Measurements from ENCODE around the gene GID4. TPM values are rescaled to one million over a fixed set of nuclear protein-coding genes. Genes with fewer than 3 reads are reported as not detected.

Gene GID4
- total and polyA plus RNA-seq, 9 of the 15 experiments (the other 6 are each of a cell fraction or from before 2014, with no cell fraction given): 1.2 to 6.4 (median 3.7) TPM

DNA sequence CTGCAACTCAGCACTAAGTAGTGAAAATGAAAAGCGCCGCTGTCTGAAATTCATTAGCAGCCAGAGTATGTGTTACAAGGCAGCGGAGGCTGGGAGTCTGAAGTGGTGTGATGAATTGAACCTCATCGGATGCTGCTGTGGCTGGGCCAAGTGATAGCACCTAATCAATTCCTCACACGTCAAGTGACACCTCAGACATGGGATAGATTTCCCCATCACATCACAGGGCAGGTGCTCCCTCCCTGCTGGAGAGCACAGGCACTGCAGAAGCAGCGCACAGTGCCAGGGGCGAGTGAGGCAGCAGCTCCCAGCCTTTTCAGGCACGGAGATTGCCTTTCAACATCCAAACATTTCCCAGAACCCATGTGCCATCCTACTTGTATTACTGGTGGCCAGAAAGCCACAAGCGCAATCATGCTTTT lies 34.3 kb upstream of the GID4 start:
- Histone ChIP-seq H3K4me2 (ENCODE audit: insufficient read depth, low read length) (no peak overlapping the region), H4K20me1 (replicated peaks; ENCODE audit: control insufficient read depth, insufficient read depth, low read length) (no peaks in the 10 kb centered on the region), H3K27me3 (ENCODE audit: control insufficient read depth in 2 of 2, insufficient read depth in 2 of 2, low read length in 2 of 2) (no peaks in the 10 kb centered on the region), H3K9ac (ENCODE audit: insufficient read depth in 1 of 2, low read depth in 2 of 2, low read length in 2 of 2) (no peak overlapping the region; a peak in 1 of 4 replicates), H3K4me1 (replicated peaks in 1 of 2; ENCODE audit: control insufficient read depth in 2 of 2, insufficient read depth in 2 of 2, low read length in 2 of 2) (peaks cover 0 to 8% of the 10 kb centered on the region in 2 experiments; a peak in 3 of 5 replicates), H3K9me3 (replicated peaks; ENCODE audit: control insufficient read depth, insufficient read depth, low read depth, low read length) (no peaks in the 10 kb centered on the region), H3K27ac (ENCODE audit: extremely low read depth, low read depth, low read length) (no peak overlapping the region), H3K9me1 (ENCODE audit: control insufficient read depth, insufficient read depth, low read length) (no peaks in the 10 kb centered on the region), H3K36me3 (ENCODE audit: control insufficient read depth, insufficient read depth, low read length) (no peaks in the 10 kb centered on the region; the same call in 2 of the 3 replicates), H2AFZ (ENCODE audit: low read depth, low read length) (no peak overlapping the region), H3K79me2 (ENCODE audit: control insufficient read depth, insufficient read depth, low read length) (no peaks in the 10 kb centered on the region), H3K4me3 (no peak overlapping the region)
- DNase-seq (ENCODE audit: extremely low read depth in 1 of 4, low spot score in 3 of 4) (peak in 1 of 4 experiments; percentile 15), ATAC-seq (peak; percentile 54; the same call in 1 of the 3 replicates), FAIRE-seq (no peak)
- BruUV-seq (replicated peaks): no TSS peak
- ChIA-PET CTCF (ENCODE audit: low intra/inter-chr PET ratio) (no interaction called here), POLR2A (no interaction called here)
- no peak for TF ChIP-seq PHB2 (IDR thresholded peaks at IDR 0.05; ENCODE audit: low read depth)
- TF ChIP-seq, protein P1, sequence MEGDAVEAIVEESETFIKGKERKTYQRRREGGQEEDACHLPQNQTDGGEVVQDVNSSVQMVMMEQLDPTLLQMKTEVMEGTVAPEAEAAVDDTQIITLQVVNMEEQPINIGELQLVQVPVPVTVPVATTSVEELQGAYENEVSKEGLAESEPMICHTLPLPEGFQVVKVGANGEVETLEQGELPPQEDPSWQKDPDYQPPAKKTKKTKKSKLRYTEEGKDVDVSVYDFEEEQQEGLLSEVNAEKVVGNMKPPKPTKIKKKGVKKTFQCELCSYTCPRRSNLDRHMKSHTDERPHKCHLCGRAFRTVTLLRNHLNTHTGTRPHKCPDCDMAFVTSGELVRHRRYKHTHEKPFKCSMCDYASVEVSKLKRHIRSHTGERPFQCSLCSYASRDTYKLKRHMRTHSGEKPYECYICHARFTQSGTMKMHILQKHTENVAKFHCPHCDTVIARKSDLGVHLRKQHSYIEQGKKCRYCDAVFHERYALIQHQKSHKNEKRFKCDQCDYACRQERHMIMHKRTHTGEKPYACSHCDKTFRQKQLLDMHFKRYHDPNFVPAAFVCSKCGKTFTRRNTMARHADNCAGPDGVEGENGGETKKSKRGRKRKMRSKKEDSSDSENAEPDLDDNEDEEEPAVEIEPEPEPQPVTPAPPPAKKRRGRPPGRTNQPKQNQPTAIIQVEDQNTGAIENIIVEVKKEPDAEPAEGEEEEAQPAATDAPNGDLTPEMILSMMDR (IDR thresholded peaks at IDR 0.05 in 2 of 3, conservative IDR thresholded peaks at IDR 0.05 in 1 of 3; ENCODE audit: insufficient read depth in 2 of 3, low read depth in 1 of 3, low read length in 3 of 3): peak in 1 of 3 experiments; percentile 34; a peak in 1 of 6 replicates
- 56% methylated on average over 9 of the region's 9 CpGs for WGBS (ENCODE audit: insufficient coverage, low coverage, missing lambda C conversion rate)
- intact Hi-C loops (cut with micrococcal nuclease) (no loop called here), in situ Hi-C loops (cut with MboI) (no loop called here)

DNA sequence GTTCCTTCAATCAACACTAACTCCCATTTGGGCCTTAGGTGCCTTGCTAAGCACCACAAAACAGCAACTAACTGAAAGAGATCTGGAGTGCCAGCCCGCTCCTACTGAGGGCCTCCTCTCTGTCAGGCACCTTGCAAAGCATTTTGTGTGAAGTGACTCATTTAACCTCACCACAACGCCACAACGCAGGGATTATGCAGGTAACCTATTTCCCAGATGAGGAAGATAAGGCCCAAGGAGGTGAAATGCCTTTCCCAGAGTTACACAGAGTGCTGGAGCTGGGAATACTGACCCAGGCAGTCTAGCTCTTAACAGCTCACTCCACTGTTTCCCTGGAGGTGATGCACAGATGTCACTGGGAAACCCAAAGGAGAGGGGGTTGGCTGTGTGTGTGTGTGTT lies 33.7 kb upstream of the GID4 start:
- in situ Hi-C loops (cut with MboI): no loop called here
- no peak for FAIRE-seq
- CTCF ChIA-PET (ENCODE audit: low intra/inter-chr PET ratio): no interaction called here
- no TSS peak for BruUV-seq (replicated peaks)
- intact Hi-C loops (cut with micrococcal nuclease): no loop called here
- Histone ChIP-seq H3K9me3 (replicated peaks; ENCODE audit: control insufficient read depth, insufficient read depth, low read depth, low read length) (no peaks in the 10 kb centered on the region), H3K27me3 (ENCODE audit: control insufficient read depth in 2 of 2, insufficient read depth in 2 of 2, low read length in 2 of 2) (no peaks in the 10 kb centered on the region), H3K36me3 (ENCODE audit: control insufficient read depth, insufficient read depth, low read length) (no peaks in the 10 kb centered on the region; the same call in 2 of the 3 replicates), H3K4me1 (replicated peaks in 1 of 2; ENCODE audit: control insufficient read depth in 2 of 2, insufficient read depth in 2 of 2, low read length in 2 of 2) (peaks cover 0 to 10% of the 10 kb centered on the region in 2 experiments; a peak in 2 of 5 replicates), H3K79me2 (ENCODE audit: control insufficient read depth, insufficient read depth, low read length) (no peaks in the 10 kb centered on the region), H3K9ac (ENCODE audit: insufficient read depth in 1 of 2, low read depth in 2 of 2, low read length in 2 of 2) (no peak overlapping the region), H4K20me1 (replicated peaks; ENCODE audit: control insufficient read depth, insufficient read depth, low read length) (no peaks in the 10 kb centered on the region), H3K4me2 (ENCODE audit: insufficient read depth, low read length) (no peak overlapping the region), H3K27ac (ENCODE audit: extremely low read depth, low read depth, low read length) (no peak overlapping the region), H3K4me3 (no peak overlapping the region), H2AFZ (ENCODE audit: low read depth, low read length) (no peak overlapping the region), H3K9me1 (ENCODE audit: control insufficient read depth, insufficient read depth, low read length) (no peaks in the 10 kb centered on the region)
- TF ChIP-seq IRF2 (CRISPR knock-in tag; IDR thresholded peaks at IDR 0.05): no peak
- no peak for TF ChIP-seq BMI1 (IDR thresholded peaks at IDR 0.05; ENCODE audit: low read length)
- TF ChIP-seq, protein P2, sequence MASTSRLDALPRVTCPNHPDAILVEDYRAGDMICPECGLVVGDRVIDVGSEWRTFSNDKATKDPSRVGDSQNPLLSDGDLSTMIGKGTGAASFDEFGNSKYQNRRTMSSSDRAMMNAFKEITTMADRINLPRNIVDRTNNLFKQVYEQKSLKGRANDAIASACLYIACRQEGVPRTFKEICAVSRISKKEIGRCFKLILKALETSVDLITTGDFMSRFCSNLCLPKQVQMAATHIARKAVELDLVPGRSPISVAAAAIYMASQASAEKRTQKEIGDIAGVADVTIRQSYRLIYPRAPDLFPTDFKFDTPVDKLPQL (IDR thresholded peaks at IDR 0.05; ENCODE audit: extremely low read depth, insufficient read length): no peak
- no peak for TF ChIP-seq NELFE (IDR thresholded peaks at IDR 0.05; ENCODE audit: insufficient read depth, insufficient read length)
- TF ChIP-seq, protein P3, sequence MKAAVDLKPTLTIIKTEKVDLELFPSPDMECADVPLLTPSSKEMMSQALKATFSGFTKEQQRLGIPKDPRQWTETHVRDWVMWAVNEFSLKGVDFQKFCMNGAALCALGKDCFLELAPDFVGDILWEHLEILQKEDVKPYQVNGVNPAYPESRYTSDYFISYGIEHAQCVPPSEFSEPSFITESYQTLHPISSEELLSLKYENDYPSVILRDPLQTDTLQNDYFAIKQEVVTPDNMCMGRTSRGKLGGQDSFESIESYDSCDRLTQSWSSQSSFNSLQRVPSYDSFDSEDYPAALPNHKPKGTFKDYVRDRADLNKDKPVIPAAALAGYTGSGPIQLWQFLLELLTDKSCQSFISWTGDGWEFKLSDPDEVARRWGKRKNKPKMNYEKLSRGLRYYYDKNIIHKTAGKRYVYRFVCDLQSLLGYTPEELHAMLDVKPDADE (conservative IDR thresholded peaks at IDR 0.05; ENCODE audit: control insufficient read depth, low read depth, low read length): no peak
- 14% methylated on average over 3 of the region's 3 CpGs for WGBS (ENCODE audit: insufficient coverage, low coverage, missing lambda C conversion rate)
- DNase-seq (ENCODE audit: extremely low read depth in 1 of 4, low spot score in 3 of 4): no peak
- ATAC-seq: no peak
- POLR2A ChIA-PET: no interaction called here
